KG1 (cell line): ENCODE measurements around the gene ISCU.
"Not testable (repeated sequence)": the region's sequence is repeated elsewhere in the genome, so short reads cannot be mapped to it uniquely, and the experiment has no call there.

Experiments
- DNase-seq: peaks from one replicate; lab custom pipeline; 2025; lab: John Stamatoyannopoulos, UW

The ISCU gene

GRCh38 chr12:108589028-108589839, 26.8 kb downstream of the ISCU start:
- DNase-seq = no peak

- DNase-seq = no peak
These were observed 27.4 kb downstream of the ISCU start for GRCh38 chr12:108589840-108590229.

- DNase-seq = not testable (repeated sequence)
These were observed 28.1 kb downstream of the ISCU start for GRCh38 chr12:108590463-108590862.

GRCh38 chr12:108591267-108591980, 29.0 kb downstream of the ISCU start:
- no peak for DNase-seq

- DNase-seq = no peak
These were observed 29.9 kb downstream of the ISCU start for GRCh38 chr12:108592033-108592909.

GRCh38 chr12:108594323-108594903, 32.0 kb downstream of the ISCU start:
- no peak for DNase-seq

GRCh38 chr12:108594960-108595710, 32.7 kb downstream of the ISCU start:
- DNase-seq = no peak

GRCh38 chr12:108595711-108596647, 33.6 kb downstream of the ISCU start:
- DNase-seq = no peak

- DNase-seq = no peak
These were observed 34.6 kb downstream of the ISCU start for GRCh38 chr12:108596854-108597558.

GRCh38 chr12:108597559-108598471, 35.4 kb downstream of the ISCU start, which contains the start of gene TMEM119:
Gene TMEM119, minus strand, starts transcription at chr12:108598084. Its CDS starts 5,701 bp downstream, at chr12:108592383.
- DNase-seq = no peak

GRCh38 chr12:108598553-108599250, 36.3 kb downstream of the ISCU start:
- DNase-seq = no peak

- no peak for DNase-seq
These were observed 37.1 kb downstream of the ISCU start for GRCh38 chr12:108599541-108599940.

- DNase-seq = no peak
These were observed 37.7 kb downstream of the ISCU start for GRCh38 chr12:108599948-108600701.

GRCh38 chr12:108600702-108601007, 38.3 kb downstream of the ISCU start:
- DNase-seq = no peak

GRCh38 chr12:108602209-108602705, 39.9 kb downstream of the ISCU start:
- DNase-seq = no peak

GRCh38 chr12:108602976-108603704, 40.7 kb downstream of the ISCU start:
- no peak for DNase-seq
